GM21515 (cell line): Measurements from ENCODE around the gene PDE6B.

ENCODE experiments used
- ATAC-seq: cut with Tn5 transposase; IDR thresholded peaks from one replicate; pipeline ENCODE4 v1.9.1; 2021; ENCODE audit not compliant: unreplicated experiment

PDE6B gene

DNA sequence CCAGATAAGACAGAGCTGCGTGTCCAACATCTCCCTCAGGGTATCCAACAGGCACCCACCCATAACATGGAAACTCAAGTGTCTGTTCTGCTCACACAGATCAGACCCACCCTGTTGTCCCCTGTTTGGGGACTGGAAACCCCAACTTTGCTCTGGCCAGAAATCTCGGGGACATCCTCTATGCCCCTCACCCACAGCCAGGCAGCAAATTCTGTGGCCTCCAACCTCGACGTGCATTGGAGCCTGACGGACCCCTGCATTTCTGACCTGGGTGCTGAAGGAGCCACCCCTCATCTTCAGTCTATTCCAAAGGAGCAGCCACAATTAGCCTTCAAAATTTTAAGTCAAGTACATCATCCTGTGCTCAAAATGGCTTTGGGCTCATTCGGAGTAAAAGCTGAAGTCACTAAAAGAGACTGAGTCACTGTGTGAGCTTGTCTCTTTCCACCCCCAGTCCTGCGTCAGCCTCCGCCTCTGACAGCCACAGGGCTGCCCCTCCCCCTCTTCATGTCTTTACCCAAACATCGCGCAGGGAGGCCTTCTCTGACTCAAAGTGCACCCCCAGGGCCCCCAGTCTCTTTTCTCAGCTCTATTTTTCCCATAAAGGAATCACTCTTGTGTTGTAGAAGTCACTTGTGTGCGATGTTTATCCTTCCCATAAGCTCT lies 24.4 kb upstream of the PDE6B start:
- ATAC-seq, result no peak

DNA sequence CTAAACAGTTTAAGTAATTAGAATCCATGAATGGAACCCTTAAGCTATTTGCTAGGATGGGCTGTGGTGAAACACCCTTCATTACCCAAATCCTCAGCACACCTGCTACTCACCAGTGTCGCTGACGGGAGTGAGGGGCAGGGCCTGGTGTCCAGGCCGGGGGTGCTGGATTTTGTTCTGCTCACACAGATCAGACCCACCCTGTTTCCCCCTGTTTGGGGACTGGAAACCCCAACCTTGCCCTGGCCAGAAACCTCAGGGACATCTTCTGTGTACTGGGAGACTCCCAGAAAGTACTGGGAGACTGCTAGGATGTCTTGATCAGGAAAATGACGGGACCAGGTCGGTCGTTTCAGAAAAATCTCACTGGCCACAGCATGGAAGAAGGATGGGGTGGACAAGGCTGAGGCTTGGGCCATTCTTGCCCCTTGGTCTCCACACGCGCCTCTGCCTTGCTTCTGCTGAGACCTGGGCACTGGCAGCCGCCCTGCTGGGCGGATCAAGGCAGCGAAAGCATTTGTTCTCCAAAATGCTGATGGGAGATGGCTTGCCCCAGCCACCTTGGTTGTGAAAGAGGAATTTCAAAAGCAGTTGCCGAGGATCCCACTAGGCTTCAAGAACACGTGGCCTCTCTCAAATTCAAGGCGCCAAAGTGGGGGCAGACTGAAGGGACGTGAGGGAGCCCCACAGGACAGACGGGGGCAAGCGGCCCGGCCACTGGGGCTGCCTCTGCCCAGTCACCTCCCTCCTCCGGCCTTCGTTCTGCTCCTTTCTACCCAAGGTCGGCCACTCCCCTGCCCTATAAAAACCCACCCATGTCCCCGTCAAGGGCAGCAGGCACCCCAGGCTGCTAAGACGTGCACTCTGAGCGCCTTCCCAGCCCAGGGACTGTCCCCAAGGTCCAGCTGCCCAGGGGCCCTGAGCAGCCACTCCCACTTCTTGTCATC lies 23.5 kb upstream of the PDE6B start:
- no peak for ATAC-seq

DNA sequence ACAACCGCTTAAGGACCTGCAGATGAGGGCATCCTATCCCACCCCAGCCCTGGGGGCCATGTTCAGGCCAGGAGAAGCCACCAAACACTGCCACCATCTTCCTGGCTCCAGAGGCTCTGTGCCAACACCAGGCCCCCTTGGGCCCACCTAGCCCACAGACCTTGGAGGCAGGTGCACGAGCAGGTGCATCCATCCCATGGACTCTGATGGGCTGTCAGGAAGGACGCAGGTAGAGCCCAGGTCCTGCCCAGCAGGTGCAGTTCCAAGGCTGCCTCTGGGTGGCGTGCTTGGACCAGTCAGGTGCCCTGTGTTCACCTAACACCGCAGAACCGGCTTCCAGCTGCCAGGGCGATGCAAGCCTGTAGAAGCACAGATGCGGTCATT lies 22.8 kb upstream of the PDE6B start:
- ATAC-seq, result no peak

DNA sequence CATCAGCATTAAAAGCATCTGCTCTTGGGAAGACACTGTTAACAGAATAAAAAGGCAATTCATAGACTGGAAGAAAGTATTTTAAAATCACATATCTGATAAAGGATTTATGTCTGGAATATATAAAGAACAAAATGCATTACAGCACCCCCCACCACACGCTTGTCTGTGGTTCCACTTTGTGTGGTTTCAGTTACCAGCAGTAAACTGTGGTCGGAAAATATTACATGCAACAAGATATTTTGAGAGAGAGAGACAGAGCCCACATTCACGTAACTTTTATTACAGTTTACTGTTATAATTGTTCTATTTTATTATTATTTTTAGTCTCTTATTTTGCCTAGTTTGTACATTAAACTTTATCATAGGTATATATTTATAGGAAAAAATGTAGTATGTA lies 21.2 kb upstream of the PDE6B start:
- ATAC-seq, result no peak

DNA sequence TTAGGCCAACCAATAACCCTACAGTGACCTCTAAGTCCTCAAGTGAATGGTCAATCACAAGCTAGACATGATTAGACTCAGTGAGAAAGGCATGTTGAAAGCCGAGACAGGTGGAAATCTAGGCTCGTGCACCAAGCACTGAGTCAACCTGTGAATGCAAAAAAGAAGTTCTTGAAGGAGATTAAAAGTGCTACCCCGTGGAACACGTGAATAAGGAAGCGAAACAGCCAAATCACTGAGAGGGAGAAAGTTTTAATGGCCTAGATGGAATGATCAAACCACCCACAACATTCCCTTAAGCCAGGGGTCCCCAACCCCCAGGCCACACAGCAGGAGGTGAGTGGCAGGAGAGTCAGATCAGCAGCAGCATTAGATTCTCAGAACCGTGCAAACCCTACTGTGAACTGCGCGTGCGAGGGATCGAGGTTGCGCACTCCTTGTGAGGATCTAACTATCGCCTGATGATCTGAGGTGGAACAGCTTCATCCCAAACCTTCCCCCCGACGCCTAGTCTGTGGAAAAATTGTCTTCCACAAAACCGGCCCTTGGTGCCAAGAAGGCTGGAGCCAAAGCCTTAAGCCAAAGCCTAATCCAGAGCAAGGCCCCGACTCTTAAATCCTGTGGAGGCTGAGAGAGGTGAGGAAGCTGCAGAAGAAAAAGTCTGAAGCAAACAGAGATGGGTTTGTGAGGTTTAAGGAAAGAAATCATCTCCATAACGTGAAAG lies 19.5 kb upstream of the PDE6B start:
- no peak for ATAC-seq

DNA sequence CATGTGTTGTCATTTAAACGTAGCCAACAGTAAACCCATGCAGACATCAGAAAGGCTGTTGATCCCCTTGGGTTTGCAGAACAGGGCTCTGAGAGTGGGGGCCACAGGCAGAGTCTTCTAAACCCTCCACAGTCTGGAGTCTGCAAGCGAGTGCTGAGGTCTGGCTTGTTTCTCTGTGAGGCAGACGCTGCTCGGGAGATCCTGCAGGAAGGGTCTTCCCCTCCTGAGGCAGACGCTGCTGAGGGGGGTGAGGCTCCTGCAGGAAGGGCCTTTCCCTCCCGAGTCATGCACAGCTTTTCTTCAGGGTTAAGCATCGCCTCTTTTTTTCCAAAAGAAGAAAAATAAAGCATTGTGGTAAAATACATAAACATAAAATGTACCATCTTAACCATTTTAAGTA lies 17.1 kb upstream of the PDE6B start:
- no peak for ATAC-seq

DNA sequence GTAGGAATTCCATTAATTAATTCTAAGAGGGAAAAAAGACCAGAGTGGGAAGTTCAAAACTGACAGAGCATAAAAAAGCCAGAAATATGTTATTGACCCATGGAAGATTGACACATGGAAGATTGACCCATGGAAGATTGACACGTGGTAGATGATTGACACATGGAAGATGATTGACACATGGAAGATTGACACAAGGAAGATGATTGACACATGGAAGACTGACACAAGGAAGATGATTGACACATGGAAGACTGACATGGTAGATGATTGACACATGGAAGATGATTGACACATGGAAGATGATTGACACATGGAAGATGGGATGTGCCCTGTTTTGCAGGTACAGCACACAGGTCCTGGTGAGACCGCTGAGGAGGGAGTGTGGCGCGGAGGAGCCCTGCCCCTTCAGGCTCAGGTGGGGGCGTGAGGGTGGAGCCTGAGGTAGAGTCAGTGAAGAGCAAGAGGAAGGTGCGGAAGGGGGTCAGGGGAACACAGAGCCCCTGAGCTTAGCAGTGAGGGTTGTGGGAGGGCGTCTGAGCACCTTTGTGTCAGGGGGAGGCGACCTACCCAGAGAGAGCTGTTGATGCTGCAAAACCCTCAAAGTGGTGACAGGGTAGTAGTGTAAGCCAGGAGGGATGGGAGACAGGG lies 15.8 kb upstream of the PDE6B start:
- ATAC-seq, result no peak

DNA sequence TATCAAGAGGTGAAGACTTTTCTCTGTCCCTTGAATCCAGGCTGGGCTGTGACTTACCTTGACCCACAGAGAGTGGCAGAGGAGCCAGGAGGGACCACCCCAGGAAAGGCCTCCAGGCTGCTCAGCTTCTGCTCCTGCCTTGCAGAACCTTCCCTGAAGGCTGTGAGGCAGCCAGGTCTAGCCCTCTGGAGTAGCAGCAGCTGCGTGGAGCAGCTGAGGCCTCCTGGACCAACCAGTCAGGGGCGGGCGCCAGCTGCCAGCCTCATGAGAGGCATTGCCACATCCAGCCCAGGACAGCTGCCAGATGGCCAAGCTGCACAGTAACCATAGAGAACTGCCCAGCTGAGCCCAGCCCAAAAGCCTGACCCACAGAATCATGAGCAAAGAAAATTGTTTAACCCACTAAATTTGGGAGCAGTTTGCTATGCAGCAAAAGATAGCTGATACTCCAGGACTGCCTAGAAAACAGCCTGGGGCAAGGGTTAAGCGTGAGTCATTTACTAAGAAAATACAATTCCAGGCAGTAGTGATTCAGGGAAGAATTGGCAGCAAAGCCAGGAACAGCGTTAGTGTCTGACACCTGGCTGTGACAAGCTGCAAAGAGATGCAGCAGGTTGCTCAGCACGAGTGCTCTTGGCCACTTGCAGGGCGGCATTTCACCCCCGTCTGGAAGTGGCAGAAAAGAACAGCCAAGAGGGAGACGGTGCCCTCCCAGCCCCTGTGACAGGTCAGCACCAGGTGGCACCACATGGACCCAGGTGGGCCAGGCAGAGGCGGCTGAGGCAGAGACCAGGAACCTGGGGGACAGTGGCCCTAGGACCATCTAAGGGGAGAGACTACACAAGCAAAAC lies 14.7 kb upstream of the PDE6B start:
- no peak for ATAC-seq

DNA sequence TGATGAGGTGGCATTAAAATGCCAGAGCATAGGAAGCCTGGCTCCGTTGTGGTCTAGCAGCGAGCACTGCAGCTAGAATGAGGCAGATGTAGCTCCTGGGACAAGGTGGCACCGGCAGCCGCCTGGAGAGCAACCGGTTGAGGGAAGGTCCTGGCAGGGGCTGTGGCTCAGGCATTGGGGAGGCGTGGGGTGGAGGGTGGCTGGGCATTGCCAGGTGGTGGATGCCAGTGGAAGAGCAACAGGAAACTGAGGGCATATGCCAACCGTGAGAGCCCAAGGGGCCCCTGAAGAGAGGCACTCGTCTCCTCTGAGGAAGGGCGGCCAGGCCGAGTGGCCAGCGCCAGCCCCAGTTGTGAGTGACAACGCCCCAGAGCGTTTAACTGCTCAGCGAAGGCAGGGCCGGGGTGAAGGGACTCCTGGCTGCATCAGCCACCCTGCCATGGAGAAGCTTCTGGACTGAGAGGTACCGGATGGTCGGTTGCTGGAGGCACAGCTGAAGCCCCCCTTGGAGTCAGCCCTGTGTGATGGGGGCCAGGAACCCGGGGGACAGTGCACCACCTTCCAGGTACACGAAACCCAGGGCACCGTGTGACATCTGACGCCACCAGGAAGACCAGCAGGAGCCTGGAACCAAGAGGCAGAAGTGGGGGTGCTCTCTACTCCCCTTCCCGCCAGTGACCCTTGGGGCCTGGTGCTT lies 13.2 kb upstream of the PDE6B start:
- no peak for ATAC-seq

DNA sequence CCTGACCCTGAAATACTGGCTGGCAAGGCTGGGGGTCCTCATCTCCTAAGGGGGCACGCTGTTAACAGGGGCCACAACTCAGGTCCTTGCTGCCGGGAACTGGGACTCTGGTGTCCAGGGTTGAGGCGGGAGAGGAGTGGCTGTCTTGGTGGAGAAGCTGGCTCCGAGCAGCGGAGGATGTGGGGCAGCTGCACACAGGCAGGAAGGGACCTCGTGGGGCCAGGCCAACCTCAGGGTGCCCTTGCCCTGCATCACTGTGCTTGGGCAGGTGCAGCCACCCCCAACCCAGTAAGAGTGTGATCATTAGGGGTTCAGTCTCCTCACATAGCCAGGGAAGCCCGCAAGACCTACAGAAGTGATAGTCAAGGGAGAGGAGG lies 12.6 kb upstream of the PDE6B start:
- ATAC-seq, result no peak

DNA sequence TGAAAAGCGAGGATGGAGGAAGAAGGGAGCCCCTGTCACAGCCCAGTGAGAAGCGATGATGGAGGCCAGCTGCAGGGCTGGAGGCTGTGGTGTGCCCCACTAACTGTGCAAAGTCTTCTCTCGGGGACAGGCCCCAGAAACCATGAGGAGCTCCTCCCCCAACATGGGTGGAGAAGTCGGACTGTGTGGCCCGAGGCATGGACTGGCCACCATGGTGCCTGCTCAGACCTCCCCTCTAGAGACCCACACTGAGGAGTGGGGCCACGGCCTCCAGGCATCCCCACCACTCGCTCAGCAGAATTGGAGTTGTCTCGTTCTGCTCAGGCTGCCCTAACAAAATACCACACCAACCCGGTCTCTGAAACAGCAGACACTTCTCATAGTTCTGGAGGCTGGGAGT lies 12.2 kb upstream of the PDE6B start:
- no peak for ATAC-seq

DNA sequence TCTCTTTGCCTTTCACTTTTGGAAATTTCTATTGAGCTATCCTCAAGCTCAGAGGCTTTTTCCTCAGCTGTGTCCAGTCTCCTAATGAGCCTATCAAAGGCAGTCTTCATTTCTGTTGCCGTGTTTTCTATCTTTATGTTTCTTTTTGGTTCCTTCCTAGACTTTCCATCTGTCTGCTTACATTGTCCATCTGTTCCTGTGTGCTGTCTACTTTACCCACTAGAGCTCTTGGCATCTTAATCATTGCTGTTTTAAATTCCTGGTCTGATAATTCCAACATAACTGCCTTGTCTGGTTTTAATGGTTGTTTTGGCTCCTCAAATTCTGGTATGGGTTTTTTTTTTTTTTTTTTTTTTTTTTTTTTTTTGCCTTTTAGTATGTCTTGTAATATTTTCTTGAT lies 9.3 kb upstream of the PDE6B start:
- no peak for ATAC-seq

DNA sequence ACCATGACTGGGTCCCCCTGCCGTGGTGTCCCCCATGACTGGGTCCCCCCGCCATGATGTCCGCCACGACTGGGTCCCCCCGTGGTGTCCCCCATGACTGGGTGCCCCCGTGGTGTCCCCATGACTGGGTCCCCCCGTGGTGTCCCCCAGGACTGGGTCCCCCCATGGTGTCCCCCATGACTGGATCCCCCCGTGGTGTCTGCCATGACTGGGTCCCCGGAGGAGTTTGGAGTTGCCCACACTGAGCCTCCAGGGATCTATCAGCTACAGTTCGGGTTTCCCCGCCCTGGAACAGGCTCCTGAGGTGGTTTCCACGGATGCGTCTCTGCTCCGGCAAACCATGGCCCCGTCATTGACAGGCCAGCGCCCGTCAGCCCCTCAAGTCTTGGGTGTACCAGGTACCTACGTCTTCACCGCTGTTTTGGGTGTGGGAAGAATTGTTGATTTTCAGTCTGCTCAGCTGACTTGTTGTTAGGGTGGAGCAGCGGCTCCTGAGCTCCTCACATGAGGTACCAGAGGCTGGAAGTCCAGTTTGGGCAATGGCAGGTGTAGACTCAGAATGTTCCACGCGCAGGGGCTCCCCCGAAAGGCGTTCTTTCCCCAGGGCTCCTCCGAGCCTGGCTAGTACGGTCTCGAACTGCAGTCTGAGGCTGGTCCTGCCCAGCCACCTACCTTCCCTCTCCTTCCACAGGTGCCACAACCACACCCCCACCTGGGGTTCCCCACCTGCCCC lies 8.3 kb upstream of the PDE6B start:
- no peak for ATAC-seq

DNA sequence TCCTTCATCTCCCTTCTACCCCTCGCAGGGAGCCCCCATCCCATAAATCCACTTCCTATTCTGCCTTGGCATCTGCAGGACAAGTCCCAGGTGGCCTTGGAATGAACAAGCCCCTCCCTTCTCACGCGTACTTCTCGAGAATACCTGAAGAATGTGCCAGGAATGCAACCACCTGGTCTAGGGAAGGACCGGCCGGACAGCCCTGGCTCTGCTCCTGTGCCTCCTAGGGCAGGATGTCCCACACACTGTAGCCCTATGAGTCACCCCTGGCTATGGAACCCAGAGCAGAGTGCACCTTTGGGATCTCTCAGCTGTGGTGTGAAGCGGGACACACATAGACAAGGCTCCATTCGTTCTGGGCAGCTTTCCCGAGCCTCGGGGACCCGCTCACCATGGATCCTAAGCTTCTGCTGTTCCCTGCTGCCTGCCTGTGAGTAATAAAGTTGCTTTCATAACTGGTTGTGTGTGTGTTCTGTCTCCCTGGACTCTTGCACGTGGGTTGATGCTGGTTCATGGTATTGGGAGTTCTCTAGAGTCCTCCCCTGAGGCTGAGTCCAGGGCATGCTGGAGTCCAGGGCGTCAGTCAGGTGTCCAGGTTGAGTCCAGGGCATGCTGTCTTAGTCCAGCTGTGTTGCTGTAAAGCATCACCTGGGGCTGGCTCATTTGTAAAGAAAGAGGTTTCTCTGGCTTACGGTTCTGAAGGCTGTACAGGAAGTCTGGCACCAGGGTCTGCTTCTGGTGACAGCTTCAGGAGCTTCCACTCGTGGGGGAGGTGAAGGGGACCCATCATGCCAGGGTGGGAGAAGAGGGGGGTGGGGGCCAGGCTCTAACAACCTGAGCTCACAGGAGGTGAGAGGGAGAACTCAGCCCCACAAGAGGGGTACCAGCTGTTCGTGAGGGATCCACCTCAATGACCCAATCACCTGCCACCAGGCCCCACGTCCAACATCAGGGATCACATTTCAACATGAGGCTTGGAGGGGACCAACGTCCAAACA lies 7.4 kb upstream of the PDE6B start:
- no peak for ATAC-seq

DNA sequence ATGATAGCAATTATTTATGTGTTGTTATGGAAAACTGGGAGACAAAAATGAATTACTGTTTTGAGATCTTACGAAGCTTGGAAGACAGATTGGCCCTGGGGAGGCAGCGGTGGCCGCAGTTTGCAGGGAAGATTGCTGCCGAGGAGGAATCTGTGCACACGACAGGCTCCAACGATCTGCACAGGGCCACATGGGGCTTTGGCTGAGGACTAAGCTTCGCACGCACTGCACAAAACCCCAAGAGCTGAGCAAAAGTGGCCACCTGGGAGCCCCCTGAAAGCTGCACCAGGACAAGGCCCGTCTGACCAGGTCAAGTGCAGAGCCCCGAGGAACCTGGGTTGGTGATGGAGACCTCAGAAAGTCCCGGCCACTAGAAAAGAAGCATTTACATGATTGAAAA lies 5.2 kb upstream of the PDE6B start:
- ATAC-seq, result no peak

DNA sequence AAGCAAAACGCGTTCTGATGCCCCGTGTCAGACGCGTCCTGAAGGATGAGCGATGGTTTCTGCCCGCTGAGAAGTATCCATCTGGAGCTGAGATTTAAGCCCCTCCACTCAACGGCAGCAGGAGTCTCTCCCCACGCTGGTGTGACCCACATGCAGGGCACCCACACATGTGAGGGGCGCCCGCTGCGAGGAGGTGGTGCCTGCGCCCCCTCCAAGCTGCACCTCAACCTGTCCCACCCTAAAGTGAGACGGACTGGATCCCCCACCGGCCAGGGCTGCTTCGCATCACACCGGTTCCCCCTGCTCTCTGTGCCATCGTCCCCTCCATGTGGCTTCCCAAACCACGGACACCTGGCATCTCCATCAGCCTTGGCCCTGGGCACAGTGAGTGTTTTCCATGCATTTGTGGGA lies 4.5 kb upstream of the PDE6B start:
- ATAC-seq, result no peak

DNA sequence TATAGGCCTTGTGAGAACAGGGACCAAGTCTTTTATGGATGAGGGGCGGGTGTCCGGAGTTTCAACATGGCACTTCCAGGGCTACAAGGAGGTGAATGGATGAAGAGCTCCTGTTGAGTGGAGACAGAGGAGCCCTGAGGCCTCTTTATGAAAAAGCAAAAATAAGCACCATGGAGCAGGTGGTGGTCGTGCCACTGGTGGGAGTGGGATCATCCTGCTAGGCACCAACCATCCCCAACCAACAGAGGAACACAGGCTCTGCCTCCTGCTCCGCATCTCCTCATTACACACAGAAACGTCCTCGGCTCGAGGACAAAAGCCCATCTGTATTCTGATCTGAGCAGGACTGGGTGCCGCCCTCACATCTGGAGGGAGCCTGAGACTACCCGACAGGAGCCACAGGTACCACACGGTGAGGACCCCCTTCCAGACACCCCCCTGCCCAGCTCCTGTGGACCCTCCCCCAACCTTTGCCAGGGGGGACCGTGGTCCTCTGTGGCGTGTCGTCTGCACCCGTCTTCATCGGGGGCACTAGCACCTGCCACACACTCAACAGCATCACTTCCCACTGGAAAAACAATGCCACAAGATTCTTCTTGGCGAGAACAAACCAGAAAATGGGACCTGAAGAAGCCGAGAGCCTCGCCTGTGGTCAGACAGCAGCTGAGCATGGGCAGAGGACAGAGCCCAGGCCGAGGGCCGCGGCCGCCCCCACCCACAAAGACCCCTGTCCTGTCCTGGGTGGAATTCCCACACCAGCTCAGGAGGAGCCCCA lies 3.9 kb upstream of the PDE6B start:
- ATAC-seq, result no peak
